ENCODE data around the gene OVOL3.
"Not testable (repeated sequence)": the region's sequence is repeated elsewhere in the genome, so short reads cannot be mapped to it uniquely, and the experiment has no call there.

OVOL3 gene

GRCh38 chr19:36110487-36111199 lies at the start of gene OVOL3:
Gene OVOL3, plus strand, starts transcription at chr19:36111143. Its CDS starts 60 bp downstream, at chr19:36111203.
- no peak for DNase-seq

DNA sequence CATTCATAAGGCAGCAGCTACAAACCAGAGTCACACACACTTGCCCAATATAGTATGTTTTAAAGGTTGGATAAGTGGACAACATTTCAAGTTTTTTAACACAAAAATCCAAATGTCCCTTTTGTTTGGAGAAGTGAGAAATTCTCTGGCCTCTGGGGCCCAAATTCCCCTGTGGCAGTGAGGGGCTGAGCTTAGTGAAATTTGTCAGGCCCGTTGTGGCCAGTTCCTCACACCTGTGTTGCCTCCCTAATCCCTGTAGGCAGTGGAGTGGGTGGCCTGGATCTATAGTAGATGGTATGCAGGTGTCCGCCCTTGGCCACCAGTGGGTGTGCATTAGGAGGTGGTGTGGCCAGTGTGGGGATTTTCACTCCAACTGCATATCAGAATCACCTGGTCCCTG lies 49.6 kb upstream of the OVOL3 start:
- DNase-seq, result no peak

DNA sequence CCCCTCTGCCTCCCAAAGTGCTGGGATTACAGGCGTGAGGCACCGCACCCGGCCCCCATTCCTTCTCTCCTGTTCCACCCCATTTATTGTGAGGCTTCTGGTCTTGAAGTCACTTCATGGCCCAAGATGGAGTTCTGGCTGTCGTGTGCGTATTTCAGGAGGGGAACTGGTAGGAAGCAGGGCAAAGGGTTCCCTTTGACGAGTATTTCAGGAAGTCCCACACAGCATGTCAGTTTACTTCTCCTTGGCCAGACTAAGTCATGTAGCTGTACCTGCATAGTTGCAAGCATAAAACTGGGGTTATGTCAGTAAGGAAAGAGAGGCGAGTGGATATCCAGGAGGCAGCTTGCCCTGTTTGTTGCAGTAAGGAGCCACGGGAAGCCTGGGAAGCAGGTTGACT lies 46.1 kb upstream of the OVOL3 start:
- DNase-seq, result no peak

DNA sequence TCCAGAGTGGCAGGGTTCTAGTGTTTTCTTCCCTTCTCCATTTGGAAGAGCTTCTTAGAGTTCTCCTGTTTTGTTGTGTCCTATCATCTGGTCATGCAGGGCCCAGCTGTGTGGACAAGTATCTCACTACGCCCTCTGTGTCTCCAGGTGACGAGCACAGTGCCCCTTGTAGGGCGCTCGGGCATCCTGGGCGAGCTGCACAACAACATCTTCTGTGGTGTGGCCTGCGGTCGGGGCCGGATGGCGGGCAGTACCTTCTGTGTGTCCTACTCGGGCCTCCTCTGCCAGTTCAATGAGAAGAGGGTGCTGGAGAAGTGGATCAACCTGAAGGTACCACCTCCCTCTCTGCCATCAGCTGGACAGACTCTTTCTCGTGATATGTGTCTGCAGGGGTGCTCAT lies 43.3 kb upstream of the OVOL3 start:
- DNase-seq, result no peak

DNA sequence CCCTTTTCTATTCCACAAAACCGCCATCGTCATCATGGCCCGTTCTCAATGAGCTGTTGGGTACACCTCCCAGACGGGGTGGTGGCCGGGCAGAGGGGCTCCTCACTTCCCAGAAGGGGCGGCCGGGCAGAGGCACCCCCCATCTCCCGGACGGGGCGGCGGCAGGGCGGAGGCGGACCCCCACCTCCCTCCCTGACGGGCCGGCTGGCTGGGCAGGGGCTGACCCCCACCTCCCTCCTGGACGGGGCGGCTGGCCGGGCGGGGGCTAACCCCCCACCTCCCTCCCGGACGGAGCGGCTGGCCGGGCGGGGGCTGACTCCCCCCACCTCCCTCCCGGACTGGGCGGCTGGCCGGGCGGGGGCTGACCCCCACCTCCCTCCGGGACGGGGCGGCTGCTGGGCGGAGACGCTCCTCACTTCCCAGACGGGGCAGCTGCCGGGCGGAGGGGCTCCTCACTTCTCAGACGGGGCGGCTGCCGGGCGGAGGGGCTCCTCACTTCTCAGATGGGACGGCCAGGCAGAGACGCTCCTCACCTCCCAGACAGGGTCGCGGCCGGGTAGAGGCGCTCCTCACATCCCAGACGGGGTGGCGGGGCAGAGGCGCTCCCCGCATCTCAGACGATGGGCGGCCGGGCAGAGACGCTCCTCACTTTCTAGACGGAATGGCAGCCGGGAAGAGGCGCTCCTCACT lies 42.0 kb upstream of the OVOL3 start:
- not testable (repeated sequence) for DNase-seq

GRCh38 chr19:36072081-36072480 lies 38.9 kb upstream of the OVOL3 start:
- DNase-seq, result no peak

GRCh38 chr19:36073121-36073876 lies 37.6 kb upstream of the OVOL3 start:
- no peak for DNase-seq

DNA sequence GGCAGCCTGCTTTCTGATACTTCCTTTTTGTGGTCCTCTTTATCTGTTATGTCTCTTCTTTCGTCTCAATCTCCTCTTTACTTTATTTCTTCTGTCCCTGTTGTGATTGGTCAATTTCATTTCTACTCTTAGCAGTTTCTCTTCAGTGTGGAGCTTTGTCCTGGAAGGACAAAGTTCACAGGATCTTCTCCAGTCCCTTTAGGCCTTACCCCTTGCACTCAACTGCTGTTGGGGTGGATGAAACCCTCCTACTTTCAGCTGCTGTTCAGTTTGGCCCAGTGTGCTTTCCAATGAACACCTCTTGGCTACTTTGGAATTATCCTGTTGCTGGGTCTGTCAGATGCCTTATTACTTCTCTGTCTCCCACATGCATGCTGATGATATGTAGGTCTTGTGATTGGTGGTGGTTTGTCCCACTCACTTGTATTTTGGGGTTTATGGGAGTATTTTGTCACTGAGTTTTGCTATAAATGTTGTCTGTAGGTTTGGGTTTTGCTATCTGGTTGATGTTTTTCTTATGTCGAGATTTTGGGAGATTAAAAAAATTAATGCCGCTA lies 31.5 kb upstream of the OVOL3 start:
- DNase-seq, result no peak

- DNase-seq, result no peak
Observed at GRCh38 chr19:36081385-36081784, 29.6 kb upstream of the OVOL3 start.

- no peak for DNase-seq
Observed at GRCh38 chr19:36081894-36082293, 29.0 kb upstream of the OVOL3 start.

DNA sequence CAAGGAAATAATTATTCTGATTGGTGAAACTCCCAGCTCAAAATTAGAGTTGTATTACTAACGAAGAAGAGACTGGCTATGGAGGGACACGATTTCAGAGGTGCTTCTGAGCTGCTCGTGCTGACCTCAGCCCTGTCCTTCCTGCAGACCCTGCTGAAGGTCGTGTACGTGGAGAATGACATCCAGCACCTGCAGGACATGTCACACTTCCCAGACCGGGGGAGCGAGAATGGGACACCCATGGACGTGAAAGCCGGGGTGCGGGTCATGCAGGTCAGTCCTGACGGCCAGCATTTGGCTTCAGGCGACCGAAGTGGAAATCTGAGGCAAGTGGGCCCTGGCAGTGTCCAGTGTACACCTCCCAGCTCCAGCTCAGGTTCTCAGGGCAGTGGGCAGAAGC lies 28.0 kb upstream of the OVOL3 start:
- DNase-seq, result no peak

GRCh38 chr19:36084231-36085009 lies 26.5 kb upstream of the OVOL3 start:
- no peak for DNase-seq

DNA sequence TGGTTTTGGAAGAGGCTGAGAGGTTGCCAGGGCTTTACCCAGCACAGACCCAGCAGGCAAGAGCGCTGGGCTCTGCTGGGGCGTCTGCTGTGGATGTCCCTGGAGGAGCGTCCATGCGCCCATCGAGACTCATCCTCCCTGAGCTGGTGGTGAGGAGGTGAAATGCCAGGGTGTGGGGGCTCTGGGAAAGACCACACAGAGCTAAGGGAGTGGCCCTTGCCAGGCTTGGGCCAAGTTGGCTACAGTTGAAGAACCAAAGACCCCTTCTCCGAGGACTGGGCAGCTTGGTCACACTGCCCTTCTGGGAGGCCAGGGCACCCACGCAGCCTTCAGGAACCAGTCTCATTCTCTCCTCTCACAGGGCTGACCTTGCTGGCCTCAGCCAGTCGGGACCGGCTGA lies 24.6 kb upstream of the OVOL3 start:
- no peak for DNase-seq

DNA sequence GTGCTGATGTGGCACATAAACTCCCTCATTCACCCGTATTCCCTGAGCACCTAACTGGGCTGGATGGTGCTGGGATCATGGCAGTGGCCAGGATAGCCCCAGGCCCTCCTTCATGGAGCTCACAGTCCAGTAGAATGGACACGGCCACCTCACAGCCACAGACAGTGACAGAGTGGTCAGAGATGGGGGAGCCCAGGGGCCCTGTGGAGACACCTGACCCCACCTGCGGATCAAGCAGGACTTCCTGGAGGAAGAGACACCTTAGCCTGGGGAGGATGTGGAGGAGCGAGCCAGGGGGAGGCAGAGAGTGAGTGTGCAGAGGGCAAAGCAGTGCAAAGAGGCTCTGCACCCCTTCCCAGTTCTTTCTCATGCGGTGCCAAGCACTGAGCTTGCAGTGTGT lies 21.1 kb upstream of the OVOL3 start:
- DNase-seq, result no peak

DNA sequence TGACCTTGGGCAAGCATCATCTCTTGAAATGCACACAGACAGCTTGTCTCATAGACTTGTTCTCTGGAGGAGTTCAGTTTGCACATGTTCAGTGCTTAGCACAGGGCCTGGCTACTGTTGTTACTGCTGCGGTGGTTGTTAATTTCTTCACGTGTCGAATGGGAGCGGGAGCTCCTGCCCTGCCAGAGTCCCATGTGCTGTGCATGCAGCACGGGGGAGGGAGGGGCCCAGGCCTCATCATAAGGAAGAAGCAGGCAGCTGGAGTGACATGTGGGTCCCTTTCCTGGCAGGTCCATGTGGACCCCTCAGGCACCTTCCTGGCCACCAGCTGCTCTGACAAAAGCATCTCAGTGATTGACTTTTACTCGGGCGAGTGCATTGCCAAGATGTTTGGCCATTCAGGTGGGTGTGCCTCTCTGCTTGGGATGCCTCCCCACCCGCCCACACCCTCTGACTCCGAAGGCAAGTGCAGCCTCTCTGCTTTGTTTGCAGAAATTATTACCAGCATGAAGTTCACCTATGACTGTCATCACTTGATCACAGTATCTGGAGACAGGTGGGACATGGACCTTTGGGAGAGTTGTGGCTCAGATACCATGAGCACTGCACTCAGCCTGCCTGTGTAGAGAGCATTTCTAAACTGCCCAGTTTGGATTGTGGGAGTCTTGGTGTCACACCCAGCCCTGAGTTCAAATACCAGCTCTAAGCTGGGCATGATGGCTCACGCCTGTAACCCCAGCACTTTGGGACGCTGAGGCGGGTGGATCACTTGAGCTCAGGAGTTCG lies 19.8 kb upstream of the OVOL3 start:
- no peak for DNase-seq

- no peak for DNase-seq
Observed at GRCh38 chr19:36092566-36092965, 18.4 kb upstream of the OVOL3 start.

DNA sequence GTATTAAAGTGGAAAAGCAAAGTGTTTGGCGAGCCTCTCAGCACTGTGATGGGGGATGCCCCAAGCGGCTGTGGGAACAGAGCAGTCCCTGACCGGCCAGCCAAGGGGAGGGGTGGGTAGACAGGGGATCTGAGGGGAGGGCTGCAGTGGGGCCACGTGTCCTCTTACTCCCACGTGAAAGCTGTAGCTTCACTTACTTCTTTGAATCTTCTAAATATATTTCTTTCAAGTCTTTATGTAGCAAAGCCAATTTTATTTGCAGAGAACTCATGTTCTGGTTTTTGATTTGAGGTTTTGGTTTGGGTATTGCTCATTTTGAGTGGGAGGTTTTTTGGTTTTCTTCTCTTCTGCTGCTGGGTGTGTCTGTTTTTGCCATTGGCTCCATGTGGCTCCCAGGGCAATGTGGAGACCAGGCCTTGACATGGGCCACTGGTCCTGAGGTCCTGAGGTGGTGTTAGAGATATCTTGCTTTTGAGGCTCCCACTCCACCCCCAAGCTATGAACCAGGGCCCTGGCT lies 17.7 kb upstream of the OVOL3 start:
- no peak for DNase-seq

DNA sequence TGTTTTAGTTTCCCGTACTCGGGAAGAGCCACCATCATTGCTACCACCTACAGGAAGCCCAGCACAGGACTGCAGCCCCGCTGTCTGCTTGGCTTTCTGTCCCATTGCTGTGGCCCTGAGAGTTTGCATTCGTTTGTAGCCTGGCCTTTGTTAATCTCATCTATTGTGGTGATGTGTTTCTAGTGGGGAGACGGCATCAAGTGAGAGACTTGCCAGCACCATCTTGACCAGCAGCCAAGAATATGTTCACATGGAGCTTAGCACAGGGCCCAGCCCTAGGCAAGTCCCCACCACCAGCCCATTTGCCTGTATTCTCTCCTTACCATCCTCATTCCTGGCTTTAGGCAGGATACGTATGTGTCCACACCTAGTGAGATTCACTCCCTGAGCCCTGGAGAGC lies 17.3 kb upstream of the OVOL3 start:
- no peak for DNase-seq

GRCh38 chr19:36097036-36097435 lies 13.9 kb upstream of the OVOL3 start:
- no peak for DNase-seq

DNA sequence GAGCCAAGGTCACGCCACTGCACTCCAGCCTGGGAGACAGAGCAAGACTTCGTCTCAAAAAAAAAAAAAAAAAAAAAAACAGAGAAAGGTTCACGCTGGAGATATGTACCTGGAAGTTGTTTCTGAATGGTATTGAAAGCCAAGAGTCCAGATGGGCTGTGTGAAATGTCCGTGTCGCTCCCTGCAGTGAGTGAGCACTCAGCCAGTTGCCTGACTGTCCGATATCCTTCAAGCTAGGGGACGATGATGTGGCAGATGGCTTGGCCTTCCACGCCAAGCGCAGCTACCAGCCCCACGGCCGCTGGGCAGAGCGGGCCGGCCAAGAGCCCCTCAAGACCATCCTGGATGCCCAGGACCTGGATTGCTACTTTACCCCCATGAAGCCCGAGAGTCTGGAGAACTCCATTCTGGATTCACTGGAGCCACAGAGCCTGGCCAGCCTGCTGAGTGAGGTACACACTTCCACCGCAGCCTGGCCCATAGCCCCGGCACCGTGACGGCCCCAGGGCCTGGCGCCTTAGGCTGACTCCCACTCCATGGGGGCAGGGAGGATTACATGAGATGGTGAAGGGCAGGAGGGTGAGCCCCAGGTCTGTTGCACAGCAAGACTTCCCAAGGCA lies 11.7 kb upstream of the OVOL3 start:
- no peak for DNase-seq

DNA sequence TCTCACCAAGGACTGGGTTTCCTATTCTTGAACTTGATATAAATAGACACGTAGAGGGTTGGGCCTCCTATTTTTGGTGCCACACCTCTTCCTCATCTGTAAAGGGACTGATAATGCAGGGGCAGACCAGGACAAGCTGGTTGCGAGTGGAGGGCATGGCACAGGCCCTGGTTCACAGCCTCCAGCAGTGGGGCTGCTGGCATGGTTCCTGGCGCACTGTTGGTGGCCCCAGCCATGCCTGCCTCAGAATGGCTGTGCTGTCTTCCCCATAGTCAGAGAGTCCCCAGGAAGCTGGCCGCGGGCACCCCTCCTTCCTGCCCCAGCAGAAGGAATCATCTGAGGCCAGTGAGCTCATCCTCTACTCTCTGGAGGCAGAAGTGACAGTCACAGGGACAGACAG lies 10.5 kb upstream of the OVOL3 start:
- no peak for DNase-seq
